WTC11 (cell line): ENCODE data around the gene MVB12A. TPM values are rescaled to one million over a fixed set of nuclear protein-coding genes. Genes with fewer than 3 reads are reported as not detected.

Source experiments
- ATF1 ChIP-seq: sonication (generic); formaldehyde crosslinking; IDR thresholded peaks from 2 replicates; pipeline ENCODE4 v1.8.1; 2023; ENCODE audit warnings: mild to moderate bottlenecking, moderate library complexity, missing genetic modification reagents
- CREM ChIP-seq: sonication (generic); formaldehyde crosslinking; IDR thresholded peaks from 2 replicates; pipeline ENCODE4 v1.8.1; 2022; ENCODE audit warnings: mild to moderate bottlenecking, missing genetic modification reagents, moderate library complexity
- E2F1 ChIP-seq: sonication (generic); formaldehyde crosslinking; IDR thresholded peaks from 2 replicates; pipeline ENCODE4 v1.8.0; 2022; ENCODE audit warnings: mild to moderate bottlenecking, missing genetic modification reagents
- FOXJ3 ChIP-seq: sonication (generic); formaldehyde crosslinking; IDR thresholded peaks from 2 replicates; pipeline ENCODE4 v1.9.0; 2021; ENCODE audit warnings: missing genetic modification reagents, mild to moderate bottlenecking, borderline replicate concordance
- IRF1 ChIP-seq: sonication (generic); formaldehyde crosslinking; IDR thresholded peaks from 2 replicates; pipeline ENCODE4 v1.8.0; 2023; ENCODE audit warnings: missing genetic modification reagents
- JUN ChIP-seq: sonication (generic); formaldehyde crosslinking; IDR thresholded peaks from 2 replicates; pipeline ENCODE4 v1.8.0; 2023; ENCODE audit warnings: mild to moderate bottlenecking, missing genetic modification reagents
- NFYB ChIP-seq: sonication (generic); formaldehyde crosslinking; conservative IDR thresholded peaks from 2 replicates; pipeline ENCODE4 v1.8.0; 2022; ENCODE audit warnings: low read depth, missing genetic modification reagents
- NR2C2 ChIP-seq: sonication (generic); formaldehyde crosslinking; IDR thresholded peaks from 2 replicates; pipeline ENCODE4 v1.8.0; 2022; ENCODE audit warnings: mild to moderate bottlenecking, missing genetic modification reagents
- SMAD4 ChIP-seq: sonication (generic); formaldehyde crosslinking; IDR thresholded peaks from 2 replicates; pipeline ENCODE4 v1.8.0; 2022; ENCODE audit warnings: mild to moderate bottlenecking, missing genetic modification reagents
- SP1 ChIP-seq: sonication (generic); formaldehyde crosslinking; conservative IDR thresholded peaks from 2 replicates; pipeline ENCODE4 v1.8.1; 2022; ENCODE audit warnings: missing genetic modification reagents
- STAT6 ChIP-seq: sonication (generic); formaldehyde crosslinking; conservative IDR thresholded peaks from 2 replicates; pipeline ENCODE4 v1.8.1; 2023; ENCODE audit warnings: mild to moderate bottlenecking, low read depth, missing genetic modification reagents, moderate library complexity
- ZNF138 ChIP-seq: sonication (generic); formaldehyde crosslinking; conservative IDR thresholded peaks from 2 replicates; pipeline ENCODE4 v1.8.1; 2022; ENCODE audit warnings: mild to moderate bottlenecking, moderate library complexity, missing genetic modification reagents
- total RNA-seq: library from RNA; stranded (reverse); gene quantifications from 3 replicates; pipeline ENCODE4 v1.2.3, GENCODE V29; 2021
- TF ChIP-seq, protein P1 (sequence below): fragments of 250-450 bp; sonication (Bioruptor Pico); IDR thresholded peaks from 2 replicates; pipeline ENCODE4 v1.9.0; 2021; ENCODE audit warnings: moderate library complexity, mild to moderate bottlenecking, inconsistent platforms, borderline replicate concordance
- TF ChIP-seq, protein P2 (sequence below): sonication (generic); formaldehyde crosslinking; IDR thresholded peaks from 2 replicates; pipeline ENCODE4 v1.8.1; 2022; ENCODE audit warnings: missing genetic modification reagents, borderline replicate concordance
- TF ChIP-seq, protein P3 (sequence below): sonication (generic); formaldehyde crosslinking; IDR thresholded peaks from 2 replicates; pipeline ENCODE4 v1.8.0; 2022; ENCODE audit warnings: mild to moderate bottlenecking, missing genetic modification reagents
- TF ChIP-seq, protein P4 (sequence below): sonication (generic); formaldehyde crosslinking; IDR thresholded peaks from 2 replicates; pipeline ENCODE4 v1.8.0; 2022; ENCODE audit warnings: mild to moderate bottlenecking, missing genetic modification reagents
- TF ChIP-seq, protein P5 (sequence below): sonication (generic); formaldehyde crosslinking; IDR thresholded peaks from 2 replicates; pipeline ENCODE4 v1.8.1; 2022; ENCODE audit warnings: mild to moderate bottlenecking, missing genetic modification reagents, moderate library complexity, borderline replicate concordance

Gene MVB12A
- total RNA-seq, 1 experiment from 2014 or later: 58.7 TPM

- TF ChIP-seq STAT6 (no peak), ZNF138 (CRISPR knock-in tag) (no peak), SMAD4 (no peak), NR2C2 (no peak), IRF1 (no peak), FOXJ3 (CRISPR knock-in tag) (no peak), SP1 (CRISPR knock-in tag) (no peak), JUN (CRISPR knock-in tag) (no peak), CREM (no peak), NFYB (CRISPR knock-in tag) (peak; percentile 36; the same call in 1 of the 2 replicates), ATF1 (CRISPR knock-in tag) (no peak), E2F1 (CRISPR knock-in tag) (no peak)
- TF ChIP-seq, protein P1, sequence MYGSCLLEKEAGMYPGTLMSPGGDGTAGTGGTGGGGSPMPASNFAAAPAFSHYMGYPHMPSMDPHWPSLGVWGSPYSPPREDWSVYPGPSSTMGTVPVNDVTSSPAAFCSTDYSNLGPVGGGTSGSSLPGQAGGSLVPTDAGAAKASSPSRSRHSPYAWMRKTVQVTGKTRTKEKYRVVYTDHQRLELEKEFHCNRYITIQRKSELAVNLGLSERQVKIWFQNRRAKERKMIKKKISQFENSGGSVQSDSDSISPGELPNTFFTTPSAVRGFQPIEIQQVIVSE (CRISPR knock-in tag): no peak
- TF ChIP-seq, protein P2, sequence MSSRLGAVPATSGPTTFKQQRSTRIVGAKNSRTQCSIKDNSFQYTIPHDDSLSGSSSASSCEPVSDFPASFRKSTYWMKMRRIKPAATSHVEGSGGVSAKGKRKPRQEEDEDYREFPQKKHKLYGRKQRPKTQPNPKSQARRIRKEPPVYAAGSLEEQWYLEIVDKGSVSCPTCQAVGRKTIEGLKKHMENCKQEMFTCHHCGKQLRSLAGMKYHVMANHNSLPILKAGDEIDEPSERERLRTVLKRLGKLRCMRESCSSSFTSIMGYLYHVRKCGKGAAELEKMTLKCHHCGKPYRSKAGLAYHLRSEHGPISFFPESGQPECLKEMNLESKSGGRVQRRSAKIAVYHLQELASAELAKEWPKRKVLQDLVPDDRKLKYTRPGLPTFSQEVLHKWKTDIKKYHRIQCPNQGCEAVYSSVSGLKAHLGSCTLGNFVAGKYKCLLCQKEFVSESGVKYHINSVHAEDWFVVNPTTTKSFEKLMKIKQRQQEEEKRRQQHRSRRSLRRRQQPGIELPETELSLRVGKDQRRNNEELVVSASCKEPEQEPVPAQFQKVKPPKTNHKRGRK (CRISPR knock-in tag): no peak
- TF ChIP-seq, protein P3, sequence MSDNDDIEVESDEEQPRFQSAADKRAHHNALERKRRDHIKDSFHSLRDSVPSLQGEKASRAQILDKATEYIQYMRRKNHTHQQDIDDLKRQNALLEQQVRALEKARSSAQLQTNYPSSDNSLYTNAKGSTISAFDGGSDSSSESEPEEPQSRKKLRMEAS: peak; percentile 48; the same call in 1 of the 2 replicates
- TF ChIP-seq, protein P4, sequence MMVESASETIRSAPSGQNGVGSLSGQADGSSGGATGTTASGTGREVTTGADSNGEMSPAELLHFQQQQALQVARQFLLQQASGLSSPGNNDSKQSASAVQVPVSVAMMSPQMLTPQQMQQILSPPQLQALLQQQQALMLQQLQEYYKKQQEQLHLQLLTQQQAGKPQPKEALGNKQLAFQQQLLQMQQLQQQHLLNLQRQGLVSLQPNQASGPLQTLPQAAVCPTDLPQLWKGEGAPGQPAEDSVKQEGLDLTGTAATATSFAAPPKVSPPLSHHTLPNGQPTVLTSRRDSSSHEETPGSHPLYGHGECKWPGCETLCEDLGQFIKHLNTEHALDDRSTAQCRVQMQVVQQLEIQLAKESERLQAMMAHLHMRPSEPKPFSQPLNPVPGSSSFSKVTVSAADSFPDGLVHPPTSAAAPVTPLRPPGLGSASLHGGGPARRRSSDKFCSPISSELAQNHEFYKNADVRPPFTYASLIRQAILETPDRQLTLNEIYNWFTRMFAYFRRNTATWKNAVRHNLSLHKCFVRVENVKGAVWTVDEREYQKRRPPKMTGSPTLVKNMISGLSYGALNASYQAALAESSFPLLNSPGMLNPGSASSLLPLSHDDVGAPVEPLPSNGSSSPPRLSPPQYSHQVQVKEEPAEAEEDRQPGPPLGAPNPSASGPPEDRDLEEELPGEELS (CRISPR knock-in tag): no peak
- TF ChIP-seq, protein P5, sequence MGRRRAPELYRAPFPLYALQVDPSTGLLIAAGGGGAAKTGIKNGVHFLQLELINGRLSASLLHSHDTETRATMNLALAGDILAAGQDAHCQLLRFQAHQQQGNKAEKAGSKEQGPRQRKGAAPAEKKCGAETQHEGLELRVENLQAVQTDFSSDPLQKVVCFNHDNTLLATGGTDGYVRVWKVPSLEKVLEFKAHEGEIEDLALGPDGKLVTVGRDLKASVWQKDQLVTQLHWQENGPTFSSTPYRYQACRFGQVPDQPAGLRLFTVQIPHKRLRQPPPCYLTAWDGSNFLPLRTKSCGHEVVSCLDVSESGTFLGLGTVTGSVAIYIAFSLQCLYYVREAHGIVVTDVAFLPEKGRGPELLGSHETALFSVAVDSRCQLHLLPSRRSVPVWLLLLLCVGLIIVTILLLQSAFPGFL (CRISPR knock-in tag): no peak
These were observed 14.4 kb upstream of the MVB12A start, which contains the start of gene BST2 (continued) for GRCh38 chr19:17405250-17406045.
